Smooth muscle cell (in vitro differentiated cells): ENCODE results near the gene INPP5B. TPM values are rescaled to one million over a fixed set of nuclear protein-coding genes. Genes with fewer than 3 reads are reported as not detected.

Source experiments
- DNase-seq: peaks from one replicate; lab custom pipeline; 2025; ENCODE audit not compliant: unreplicated experiment; lab: John Stamatoyannopoulos, UW
- H2AFZ ChIP-seq: fragments of 200-600 bp; sonication (generic); 2 replicates; pipeline ENCODE4 v1.6.0; 2016; ENCODE audit warnings: antibody characterized with exemption, low read depth, mild to moderate bottlenecking
- H3F3A ChIP-seq: fragments of 200-600 bp; sonication (generic); 2 replicates; pipeline ENCODE4 v1.6.0; 2017; ENCODE audit warnings: antibody characterized with exemption, low read depth
- H3K27ac ChIP-seq: fragments of 200-600 bp; sonication (generic); 2 replicates; pipeline ENCODE4 v1.5.1; 2016; ENCODE audit warnings: low read depth, mild to moderate bottlenecking
- H3K27me3 ChIP-seq: fragments of 200-600 bp; sonication (generic); 2 replicates; pipeline ENCODE4 v1.6.1; 2016; ENCODE audit warnings: low read depth, mild to moderate bottlenecking
- H3K36me3 ChIP-seq: fragments of 200-600 bp; sonication (generic); 2 replicates; pipeline ENCODE4 v1.5.1; 2016; ENCODE audit warnings: low read depth
- H3K4me1 ChIP-seq: fragments of 200-600 bp; sonication (generic); 2 replicates; pipeline ENCODE4 v1.5.1; 2016; ENCODE audit warnings: low read depth
- H3K4me2 ChIP-seq: fragments of 200-600 bp; sonication (generic); 2 replicates; pipeline ENCODE4 v1.6.0; 2016; ENCODE audit warnings: mild to moderate bottlenecking
- H3K4me3 ChIP-seq: fragments of 200-600 bp; sonication (generic); 2 replicates; pipeline ENCODE4 v1.5.1; 2016; ENCODE audit warnings: mild to moderate bottlenecking
- H3K79me2 ChIP-seq: fragments of 200-600 bp; sonication (generic); 2 replicates; pipeline ENCODE4 v1.6.0; 2016; ENCODE audit warnings: low read depth, mild to moderate bottlenecking
- H3K9ac ChIP-seq: fragments of 200-600 bp; sonication (generic); 2 replicates; pipeline ENCODE4 v1.6.0; 2016; ENCODE audit warnings: low read depth
- H3K9me3 ChIP-seq: fragments of 200-600 bp; sonication (generic); replicated peaks from 2 replicates; pipeline ENCODE4 v1.5.1; 2016; ENCODE audit warnings: low read depth
- H4K20me1 ChIP-seq: fragments of 200-600 bp; sonication (generic); 2 replicates; pipeline ENCODE4 v1.6.0; 2016; ENCODE audit warnings: low read depth
- CTCF ChIP-seq: fragments of 200-600 bp; sonication (generic); IDR thresholded peaks from 2 replicates; pipeline ENCODE4 v1.5.1; 2017; ENCODE audit warnings: borderline replicate concordance, mild to moderate bottlenecking, antibody characterized with exemption; ENCODE audit not compliant: insufficient read depth, poor library complexity, severe bottlenecking
- WGBS: methylation state at CpG from one replicate; pipeline ENCODE4 v1.1.7; 2016; ENCODE audit warnings: low lambda C conversion rate; 5-methylcytosine and 5-hydroxymethylcytosine counted together
- polyA plus RNA-seq: library from polyadenylated mRNA; unstranded; fragments of >200 nt; fragmentation: Nextera tagmentation; extraction: Ambion mirVana; gene quantifications from 2 replicates; pipeline ENCODE4 v1.2.1, GENCODE V29; 2016
- total RNA-seq: library from RNA; depleted of rRNA; stranded (reverse); fragments of >200 nt; gene quantifications from 2 replicates; pipeline ENCODE4 v1.2.3, GENCODE V29; 2014

Gene INPP5B
- total and polyA plus RNA-seq, 2 experiments from 2014 or later = 6.7 to 11.0 TPM

- TF ChIP-seq CTCF = no peak
- Histone ChIP-seq H3K9me3 (no peaks in the 10 kb centered on the region), H4K20me1 (no peaks in the 10 kb centered on the region), H3K36me3 (no peaks in the 10 kb centered on the region), H3K4me1 (no peaks in the 10 kb centered on the region), H3K27me3 (no peaks in the 10 kb centered on the region), H3K4me2 (no peak overlapping the region), H3F3A (no peaks in the 10 kb centered on the region), H3K79me2 (no peaks in the 10 kb centered on the region), H3K9ac (no peak overlapping the region), H3K4me3 (no peak overlapping the region), H2AFZ (no peak overlapping the region), H3K27ac (no peak overlapping the region)
- 84% methylated on average over 4 of the region's 4 CpGs for WGBS
- DNase-seq = no peak
Measured at GRCh38 chr1:37951783-37952624, 5.2 kb upstream of the INPP5B start.

- no peaks in the 10 kb centered on the region for H3K27me3 ChIP-seq
- H3K9ac ChIP-seq = no peak overlapping the region
- no peak overlapping the region for H3K27ac ChIP-seq
- no peak overlapping the region for H3K4me2 ChIP-seq
- H3K4me3 ChIP-seq = no peak overlapping the region
- H3K9me3 ChIP-seq = no peaks in the 10 kb centered on the region
- no peak for DNase-seq
- WGBS = 83% methylated on average over 11 of the region's 11 CpGs
- peaks cover 2% of the 10 kb centered on the region for H3F3A ChIP-seq
- no peaks in the 10 kb centered on the region for H3K79me2 ChIP-seq
- H4K20me1 ChIP-seq = no peaks in the 10 kb centered on the region
- no peaks in the 10 kb centered on the region for H3K36me3 ChIP-seq
- TF ChIP-seq CTCF = no peak
- H3K4me1 ChIP-seq = peaks cover 3% of the 10 kb centered on the region
- H2AFZ ChIP-seq = no peak overlapping the region
Measured at GRCh38 chr1:37951041-37951782, 4.4 kb upstream of the INPP5B start.

GRCh38 chr1:37949524-37950152 lies 2.8 kb upstream of the INPP5B start:
- Histone ChIP-seq H3K4me2 (no peak overlapping the region), H2AFZ (no peak overlapping the region), H3K27me3 (no peaks in the 10 kb centered on the region), H3K9ac (no peak overlapping the region), H3K36me3 (no peaks in the 10 kb centered on the region), H3K4me3 (no peak overlapping the region), H3K79me2 (no peaks in the 10 kb centered on the region), H4K20me1 (no peaks in the 10 kb centered on the region), H3K4me1 (peaks cover 3% of the 10 kb centered on the region), H3K27ac (no peak overlapping the region), H3K9me3 (no peaks in the 10 kb centered on the region), H3F3A (peaks cover 2% of the 10 kb centered on the region)
- DNase-seq = no peak
- WGBS = 74% methylated on average over 6 of the region's 6 CpGs
- TF ChIP-seq CTCF = no peak
